HG02798 (cell line): ENCODE data around the gene SECISBP2L.
A peak's percentile ranks its signal among the peaks of the same experiment; 100 is the strongest.

Experiments used
- ATAC-seq: cut with Tn5 transposase; IDR thresholded peaks from one replicate; pipeline ENCODE4 v1.9.1; 2021; ENCODE audit warnings: mild to moderate bottlenecking; ENCODE audit not compliant: unreplicated experiment, poor library complexity

SECISBP2L gene

GRCh38 chr15:49059491-49059890 lies 13.2 kb upstream of the SECISBP2L start:
- ATAC-seq, result no peak

GRCh38 chr15:49058559-49058958 lies 12.3 kb upstream of the SECISBP2L start:
- ATAC-seq, result no peak

DNA sequence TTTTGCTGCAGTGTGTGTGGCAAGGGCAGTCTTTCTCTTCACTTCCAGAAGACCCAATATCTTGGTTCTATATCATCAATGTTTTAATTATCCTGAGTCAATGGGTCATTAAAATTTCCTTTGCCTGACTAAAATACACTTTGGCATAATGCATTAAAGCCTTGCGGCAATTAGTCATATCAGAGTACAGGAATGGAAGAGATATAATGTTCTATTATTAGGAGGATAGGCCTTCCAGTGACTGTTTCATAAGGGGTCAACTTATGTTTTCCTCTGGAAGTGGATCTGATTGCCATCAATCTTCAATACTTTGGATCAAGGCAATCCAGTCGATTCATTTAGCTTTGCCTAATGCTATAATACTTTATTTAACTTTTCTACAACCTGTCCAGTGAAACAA lies 9.4 kb upstream of the SECISBP2L start:
- no peak for ATAC-seq

DNA sequence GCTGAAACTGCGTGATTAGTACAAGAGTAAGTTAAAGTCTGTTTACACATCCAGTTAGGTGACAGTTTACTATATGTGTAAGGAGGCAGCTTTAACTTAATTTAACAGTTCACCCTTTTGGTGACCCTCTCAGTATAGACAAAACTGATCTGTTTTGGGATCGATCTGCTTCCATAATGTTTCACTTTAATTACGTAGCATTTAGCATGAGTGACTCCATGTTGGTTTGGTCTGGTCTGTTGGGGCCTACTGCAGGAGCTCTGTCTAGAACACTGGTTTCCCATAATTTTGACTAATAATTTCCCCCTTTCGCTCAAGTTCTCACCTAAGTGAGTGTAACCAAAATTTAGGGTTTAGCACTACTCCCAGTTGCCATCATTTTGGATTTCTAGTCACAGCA lies 6.4 kb upstream of the SECISBP2L start:
- no peak for ATAC-seq

GRCh38 chr15:49047456-49047855 lies 1.2 kb upstream of the SECISBP2L start:
- ATAC-seq, result no peak

GRCh38 chr15:49045751-49046219 lies 461 bp downstream of the SECISBP2L start:
- peak; percentile 42 for ATAC-seq

DNA sequence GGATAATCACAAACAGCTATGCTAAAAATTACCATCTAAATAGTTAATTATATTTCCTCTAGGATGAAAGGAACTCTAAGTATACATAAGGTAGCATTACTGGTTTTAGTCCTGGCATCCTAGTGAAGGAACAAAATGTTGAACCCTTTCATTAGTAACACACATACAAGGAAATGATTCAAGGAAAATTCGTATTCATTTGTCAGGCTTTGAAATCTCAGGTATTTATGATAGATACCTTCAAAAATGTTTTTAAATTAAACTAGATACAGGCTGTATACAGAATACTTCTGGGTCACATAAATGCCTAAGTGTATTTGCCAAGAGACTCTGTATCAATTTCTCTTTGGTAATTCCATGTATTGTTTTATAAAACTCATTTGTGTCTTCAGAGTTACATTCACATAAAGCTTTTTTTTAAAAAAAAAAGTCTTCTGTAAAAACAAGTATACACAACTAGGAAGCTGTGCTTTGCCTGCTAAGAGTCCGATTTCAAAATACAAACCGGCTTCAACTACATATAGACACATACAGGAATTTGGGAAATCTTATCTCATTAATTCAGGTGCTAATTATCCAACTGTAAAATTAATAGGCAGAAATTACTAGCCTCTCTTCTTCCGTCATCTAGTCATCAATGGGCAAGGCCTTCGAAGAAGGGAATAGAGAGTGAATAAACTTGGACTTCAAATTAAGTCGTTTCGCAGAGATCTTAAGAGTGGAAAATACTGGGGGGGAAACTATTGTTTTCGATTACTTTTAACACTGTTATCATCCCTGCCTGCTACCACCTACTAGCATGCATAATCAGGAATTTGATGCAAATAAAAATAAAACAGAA lies 1.3 kb downstream of the SECISBP2L start:
- ATAC-seq, result no peak

GRCh38 chr15:49044002-49044401 lies 2.2 kb downstream of the SECISBP2L start:
- ATAC-seq, result no peak

GRCh38 chr15:49042165-49042564 lies 4.1 kb downstream of the SECISBP2L start:
- no peak for ATAC-seq

GRCh38 chr15:49041426-49041825 lies 4.8 kb downstream of the SECISBP2L start:
- no peak for ATAC-seq

DNA sequence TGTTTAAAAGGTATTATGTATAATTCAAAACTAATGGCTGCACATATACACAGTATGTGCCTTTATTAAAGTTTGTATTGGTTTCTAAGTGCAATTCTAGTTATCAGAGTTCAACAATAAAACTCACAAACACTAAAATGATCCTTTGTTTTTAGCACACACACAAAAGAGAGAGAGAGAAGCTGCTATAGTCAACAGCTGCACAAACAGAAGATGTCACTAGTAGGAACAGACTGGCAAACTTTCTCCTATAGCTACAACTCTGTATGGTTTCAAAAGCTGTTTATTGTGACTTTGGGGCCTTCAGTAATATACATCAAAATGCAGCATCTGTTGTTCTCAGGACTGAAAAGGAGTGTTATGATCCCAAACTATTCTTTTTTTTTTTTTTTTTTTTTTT lies 6.1 kb downstream of the SECISBP2L start:
- no peak for ATAC-seq

DNA sequence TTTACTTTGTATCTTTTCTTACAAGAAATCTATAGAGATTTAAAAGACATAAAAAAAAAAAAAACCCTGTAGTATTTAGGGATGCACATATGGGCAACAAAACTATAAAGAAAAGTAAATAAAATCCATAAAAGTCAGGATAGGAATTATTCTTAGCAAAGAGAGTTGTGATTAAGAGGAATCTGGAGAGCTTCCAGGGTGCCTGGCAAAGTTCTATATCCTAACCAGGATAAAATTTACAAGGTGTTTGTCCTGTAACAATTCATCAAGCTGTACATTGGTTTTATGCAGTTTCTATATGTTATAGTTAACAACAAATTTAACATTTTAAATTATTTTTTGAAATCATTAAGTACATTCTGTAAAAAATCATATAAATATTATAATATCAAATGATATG lies 7.9 kb downstream of the SECISBP2L start:
- ATAC-seq, result no peak

DNA sequence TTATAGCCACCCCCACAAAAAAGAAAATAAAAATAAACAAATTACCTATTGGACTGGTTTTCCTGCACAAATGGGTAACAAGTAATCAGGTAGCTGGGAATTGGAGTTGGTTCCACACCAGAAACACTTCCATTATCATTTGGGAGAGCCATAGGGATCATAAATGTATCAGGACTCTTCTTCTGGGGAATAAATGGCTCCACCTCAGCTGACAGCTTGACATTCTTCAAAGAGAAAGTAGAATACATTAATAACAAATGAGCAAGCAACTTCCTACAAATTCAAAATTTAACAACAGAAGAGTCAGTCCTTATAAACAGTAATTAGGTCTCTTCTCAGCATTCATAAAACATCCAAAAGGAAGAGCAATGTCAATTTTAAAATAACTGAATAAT lies 8.7 kb downstream of the SECISBP2L start:
- ATAC-seq, result no peak

DNA sequence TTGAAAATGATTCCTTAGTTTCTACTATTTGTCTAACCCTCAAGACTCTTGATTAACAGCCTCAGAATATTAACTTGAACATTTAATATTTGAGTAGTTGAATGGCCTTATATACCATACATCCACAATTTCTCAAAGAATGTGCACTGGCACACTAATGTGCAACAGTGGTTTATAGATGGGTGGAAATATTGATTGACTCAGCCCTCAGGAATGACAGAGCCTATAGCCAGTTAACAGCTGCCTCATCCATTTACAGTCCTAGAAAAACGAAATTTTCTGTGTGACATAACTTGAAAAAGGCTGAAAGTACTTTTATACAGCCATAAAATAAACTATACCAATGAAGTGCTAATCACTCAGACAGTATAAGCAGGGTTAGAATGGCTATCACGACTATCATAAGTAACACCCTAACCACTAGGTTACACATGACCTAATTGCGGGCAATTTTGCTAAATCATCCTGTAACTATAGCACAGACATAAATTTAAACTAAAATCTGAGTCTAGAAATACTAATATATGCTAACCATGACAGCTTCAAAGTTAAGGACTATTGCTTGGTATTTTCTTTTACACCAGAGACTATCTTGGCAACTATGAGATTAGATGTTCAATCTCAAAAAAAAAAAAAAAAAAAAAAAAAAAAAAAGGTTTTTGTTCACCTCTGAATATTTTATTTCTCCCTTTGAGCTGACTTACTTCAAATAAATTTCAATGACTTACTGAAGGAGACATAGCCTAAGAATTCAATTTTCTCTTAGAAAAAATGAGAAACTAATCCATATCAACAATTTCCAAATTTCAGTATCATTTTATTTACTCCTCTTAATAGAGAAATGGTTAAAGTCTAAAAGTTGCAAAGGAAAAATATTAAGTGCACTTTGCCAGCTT lies 9.3 kb downstream of the SECISBP2L start:
- ATAC-seq, result no peak

DNA sequence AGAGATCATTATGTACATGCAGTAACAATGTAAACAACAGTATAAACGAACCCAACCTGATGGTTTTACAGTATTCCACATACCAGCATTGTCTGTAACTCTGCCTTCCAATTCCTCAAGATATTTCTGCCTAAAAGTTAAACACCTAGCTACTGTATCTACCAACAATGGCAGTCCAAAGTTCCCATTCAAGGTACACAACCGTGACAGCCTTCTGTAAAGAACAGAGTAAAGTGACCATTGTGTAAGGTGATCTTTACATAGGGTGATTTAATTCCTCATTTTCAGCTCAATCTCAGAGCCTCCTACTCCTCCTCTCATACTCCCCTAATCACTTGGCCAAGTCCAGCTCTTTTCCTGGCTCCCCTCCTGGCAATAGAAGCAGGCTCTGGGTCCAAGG lies 10.4 kb downstream of the SECISBP2L start:
- ATAC-seq, result no peak

- no peak for ATAC-seq
Measured at GRCh38 chr15:49032601-49033145, 13.6 kb downstream of the SECISBP2L start.

- no peak for ATAC-seq
Measured at GRCh38 chr15:49031804-49032203, 14.4 kb downstream of the SECISBP2L start.

- ATAC-seq, result no peak
Measured at GRCh38 chr15:49026700-49027099, 19.5 kb downstream of the SECISBP2L start.

GRCh38 chr15:49024840-49025239 lies 21.4 kb downstream of the SECISBP2L start:
- ATAC-seq, result peak; percentile 81

- peak; percentile 58 for ATAC-seq
Measured at GRCh38 chr15:49023354-49023753, 22.9 kb downstream of the SECISBP2L start.

DNA sequence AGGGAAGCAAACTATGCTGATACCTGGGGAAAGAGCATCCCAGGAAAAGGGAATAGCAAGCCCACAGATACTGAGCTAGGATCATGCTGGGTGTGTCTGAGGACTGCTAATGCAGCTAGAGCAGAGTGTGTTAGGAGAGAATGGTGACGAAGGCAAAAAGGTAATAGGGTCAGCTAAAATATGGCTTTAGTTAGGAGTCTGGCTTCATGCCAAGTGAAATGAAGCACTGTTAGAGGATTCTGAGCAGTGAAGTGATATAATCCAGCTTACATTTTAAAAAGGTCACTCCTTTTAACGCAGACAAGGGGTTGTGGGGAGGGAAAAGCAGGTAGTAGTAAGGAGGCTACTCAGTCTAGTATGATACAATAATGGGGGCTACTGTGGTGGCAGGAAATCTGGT lies 30.4 kb downstream of the SECISBP2L start:
- no peak for ATAC-seq
